H54 (cell line): Measurements from ENCODE around the gene CA7.

Experiments
- DNase-seq: peaks from one replicate; pipeline ENCODE4 v3.0.0; 2011; ENCODE audit warnings: low spot score, mixed read lengths; ENCODE audit not compliant: insufficient read length
- FAIRE-seq: peaks from 3 replicates; lab custom pipeline; 2011; peaks lifted over from hg19 to GRCh38; lab: Jason Lieb, UNC
- POLR2A ChIP-seq: IDR thresholded peaks from 2 replicates; pipeline ENCODE4 v1.6.1; 2011; ENCODE audit warnings: low read depth, mild to moderate bottlenecking, low read length

Gene CA7

GRCh38 chr16:66844342-66845079 lies at the start of gene CA7:
TSS of gene CA7 (plus strand) at chr16:66844414. CDS start at chr16:66844488, 74 bp downstream.
- no peak for TF ChIP-seq POLR2A
- no peak for FAIRE-seq
- DNase-seq, result no peak

- no peak for FAIRE-seq
- DNase-seq, result no peak
Measured at GRCh38 chr16:66798161-66798560, 46.1 kb upstream of the CA7 start.

GRCh38 chr16:66800856-66801255 lies 43.4 kb upstream of the CA7 start:
- FAIRE-seq, result no peak
- no peak for TF ChIP-seq POLR2A
- DNase-seq, result no peak

More at GRCh38 chr16:66798161-66798560, 46.1 kb upstream of the CA7 start:
- no peak for TF ChIP-seq POLR2A

- FAIRE-seq (no peak), DNase-seq (no peak)
- no peak for TF ChIP-seq POLR2A
Measured at GRCh38 chr16:66801320-66802105, 42.7 kb upstream of the CA7 start, which contains the start of gene TERB1. TSS of gene TERB1 (minus strand) at chr16:66801584. CDS start at chr16:66796798, 4,786 bp downstream.

GRCh38 chr16:66802159-66802558 lies 42.1 kb upstream of the CA7 start:
- DNase-seq (no peak), FAIRE-seq (no peak)
- TF ChIP-seq POLR2A, result no peak

- no peak for FAIRE-seq
- DNase-seq, result no peak
- TF ChIP-seq POLR2A, result no peak
Measured at GRCh38 chr16:66809765-66810164, 34.4 kb upstream of the CA7 start.

GRCh38 chr16:66810391-66810790 lies 33.8 kb upstream of the CA7 start:
- FAIRE-seq (no peak), DNase-seq (no peak)
- TF ChIP-seq POLR2A, result no peak

- DNase-seq (no peak), FAIRE-seq (no peak)
- no peak for TF ChIP-seq POLR2A
Measured at GRCh38 chr16:66811043-66811442, 33.2 kb upstream of the CA7 start.

GRCh38 chr16:66814734-66815133 lies 29.5 kb upstream of the CA7 start:
- no peak for FAIRE-seq

GRCh38 chr16:66824006-66824405 lies 20.2 kb upstream of the CA7 start:
- DNase-seq (no peak), FAIRE-seq (no peak)
- TF ChIP-seq POLR2A, result no peak

More at GRCh38 chr16:66814734-66815133, 29.5 kb upstream of the CA7 start:
- DNase-seq, result no peak
- no peak for TF ChIP-seq POLR2A

- FAIRE-seq (no peak), DNase-seq (peak; percentile 78)
- peak; percentile 69 for TF ChIP-seq POLR2A
Measured at GRCh38 chr16:66830422-66831404, 13.5 kb upstream of the CA7 start, which contains the start of gene NAE1. TSS of gene NAE1 (minus strand) at chr16:66830976. CDS start at chr16:66830899, 77 bp downstream.

GRCh38 chr16:66832190-66832589 lies 12.0 kb upstream of the CA7 start:
- no peak for TF ChIP-seq POLR2A

GRCh38 chr16:66832661-66833305 lies 11.4 kb upstream of the CA7 start:
- FAIRE-seq, result no peak
- TF ChIP-seq POLR2A, result no peak
- DNase-seq, result no peak

More at GRCh38 chr16:66832190-66832589, 12.0 kb upstream of the CA7 start:
- FAIRE-seq (no peak), DNase-seq (no peak)
